HFFc6 (cell line): ENCODE measurements around the gene KANTR. TPM values are rescaled to one million over a fixed set of nuclear protein-coding genes. Genes with fewer than 3 reads are reported as not detected.

Source experiments
- DNase-seq: peaks from one replicate; pipeline ENCODE4 v3.0.0-alpha.2; 2018
- H3K27ac Mint-ChIP-seq: 2 replicates; pipeline ENCODE4 v1.8.0; 2020; ENCODE audit warnings: mild to moderate bottlenecking, mixed read lengths
- H3K27me3 Mint-ChIP-seq: 2 replicates; pipeline ENCODE4 v1.8.0; 2021; ENCODE audit warnings: mild to moderate bottlenecking, moderate library complexity, mixed read lengths; ENCODE audit not compliant: insufficient read depth
- H3K36me3 Mint-ChIP-seq: 2 replicates; pipeline ENCODE4 v1.8.0; 2021; ENCODE audit warnings: low read depth, mixed read lengths
- H3K4me1 Mint-ChIP-seq: 2 replicates; pipeline ENCODE4 v1.8.0; 2020; ENCODE audit warnings: low read depth, mixed read lengths
- H3K4me3 Mint-ChIP-seq: 2 replicates; pipeline ENCODE4 v1.8.0; 2020; ENCODE audit warnings: mild to moderate bottlenecking, moderate library complexity, mixed read lengths
- H3K9me3 Mint-ChIP-seq: 2 replicates; pipeline ENCODE4 v1.8.0; 2020; ENCODE audit warnings: mild to moderate bottlenecking, mixed read lengths
- total RNA-seq, 6 experiments: library from RNA; stranded (reverse); fragmentation: NEBNext Ultra II Directional; extraction: Animal tissue kit (Norgen Biotek cat#: 25700); gene quantifications; 2 replicates in 1 of 6; 3 replicates in 5 of 6; pipeline ENCODE4 v1.2.3, GENCODE V29; 2021
- TF ChIP-seq, protein P1 (sequence below): fragments of 200-600 bp; sonication (generic); IDR thresholded peaks from 2 replicates; pipeline ENCODE4 v1.5.0; 2021; ENCODE audit warnings: antibody characterized with exemption, mild to moderate bottlenecking

Gene KANTR
- total RNA-seq, 6 experiments from 2014 or later, result 2.6 to 4.8 (median 3.2) TPM

- no peaks in the 10 kb centered on the region for H3K9me3 Mint-ChIP-seq
- no peak for DNase-seq
- H3K4me3 Mint-ChIP-seq, result peak overlapping the region; percentile 95
- H3K4me1 Mint-ChIP-seq, result peaks cover 38% of the 10 kb centered on the region
- H3K36me3 Mint-ChIP-seq, result peaks cover 12% of the 10 kb centered on the region
- TF ChIP-seq, protein P1, sequence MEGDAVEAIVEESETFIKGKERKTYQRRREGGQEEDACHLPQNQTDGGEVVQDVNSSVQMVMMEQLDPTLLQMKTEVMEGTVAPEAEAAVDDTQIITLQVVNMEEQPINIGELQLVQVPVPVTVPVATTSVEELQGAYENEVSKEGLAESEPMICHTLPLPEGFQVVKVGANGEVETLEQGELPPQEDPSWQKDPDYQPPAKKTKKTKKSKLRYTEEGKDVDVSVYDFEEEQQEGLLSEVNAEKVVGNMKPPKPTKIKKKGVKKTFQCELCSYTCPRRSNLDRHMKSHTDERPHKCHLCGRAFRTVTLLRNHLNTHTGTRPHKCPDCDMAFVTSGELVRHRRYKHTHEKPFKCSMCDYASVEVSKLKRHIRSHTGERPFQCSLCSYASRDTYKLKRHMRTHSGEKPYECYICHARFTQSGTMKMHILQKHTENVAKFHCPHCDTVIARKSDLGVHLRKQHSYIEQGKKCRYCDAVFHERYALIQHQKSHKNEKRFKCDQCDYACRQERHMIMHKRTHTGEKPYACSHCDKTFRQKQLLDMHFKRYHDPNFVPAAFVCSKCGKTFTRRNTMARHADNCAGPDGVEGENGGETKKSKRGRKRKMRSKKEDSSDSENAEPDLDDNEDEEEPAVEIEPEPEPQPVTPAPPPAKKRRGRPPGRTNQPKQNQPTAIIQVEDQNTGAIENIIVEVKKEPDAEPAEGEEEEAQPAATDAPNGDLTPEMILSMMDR, result no peak
- H3K27ac Mint-ChIP-seq, result peak overlapping the region; percentile 60
- H3K27me3 Mint-ChIP-seq, result peaks cover 4% of the 10 kb centered on the region
These were observed 10.9 kb upstream of the KANTR start for GRCh38 chrX:53082773-53083616.

DNA sequence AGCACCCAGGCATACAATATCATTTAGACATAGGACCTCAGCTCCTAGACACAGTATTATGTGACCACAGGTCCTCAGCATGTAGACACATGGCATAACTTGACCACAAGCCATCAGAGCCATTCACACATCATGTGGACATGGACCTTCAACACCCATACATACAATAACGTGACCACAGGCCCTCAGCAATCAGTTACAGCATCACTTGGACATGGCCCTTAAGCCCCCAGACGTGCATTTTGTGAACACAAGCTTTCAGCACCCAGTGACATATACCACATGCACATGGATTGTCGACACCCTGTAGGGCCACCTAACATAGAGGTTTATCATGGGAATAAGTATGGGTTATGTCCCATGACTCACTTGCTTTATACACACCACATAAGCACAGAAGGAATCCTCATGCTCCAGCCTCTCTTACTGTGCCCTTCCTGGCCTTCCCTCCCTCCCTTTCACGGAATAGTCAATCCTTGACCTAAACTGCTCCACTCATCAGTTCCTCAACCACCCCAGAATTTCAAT lies 9.8 kb upstream of the KANTR start:
- DNase-seq, result no peak
- H3K9me3 Mint-ChIP-seq, result no peaks in the 10 kb centered on the region
- peaks cover 12% of the 10 kb centered on the region for H3K36me3 Mint-ChIP-seq
- TF ChIP-seq, protein P1, result no peak
- H3K4me3 Mint-ChIP-seq, result peak overlapping the region; percentile 95
- H3K27ac Mint-ChIP-seq, result peak overlapping the region; percentile 50
- H3K4me1 Mint-ChIP-seq, result peaks cover 49% of the 10 kb centered on the region
- peaks cover 4% of the 10 kb centered on the region for H3K27me3 Mint-ChIP-seq

DNA sequence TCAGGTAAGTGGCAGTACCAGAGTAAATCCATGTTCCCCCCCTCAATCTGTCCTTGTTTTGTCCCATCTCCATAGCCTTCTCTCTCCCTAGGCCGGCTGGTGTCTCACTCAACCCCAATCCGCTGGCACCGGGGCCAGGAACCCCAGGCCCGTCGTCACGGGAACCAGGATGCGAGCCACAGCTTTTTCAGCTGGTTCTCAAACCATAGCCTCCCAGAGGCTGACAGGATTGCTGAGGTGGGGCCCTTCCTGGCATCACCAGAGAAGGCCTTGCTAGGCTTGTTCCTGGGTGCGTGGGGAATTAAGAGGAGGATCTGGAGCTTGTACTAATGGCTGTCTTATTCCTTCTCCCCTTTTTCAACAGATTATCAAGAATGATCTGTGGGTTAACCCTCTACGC lies 9.1 kb upstream of the KANTR start:
- H3K36me3 Mint-ChIP-seq, result peaks cover 12% of the 10 kb centered on the region
- TF ChIP-seq, protein P1, result no peak
- no peak for DNase-seq
- no peaks in the 10 kb centered on the region for H3K9me3 Mint-ChIP-seq
- H3K27me3 Mint-ChIP-seq, result peaks cover 4% of the 10 kb centered on the region
- peaks cover 50% of the 10 kb centered on the region for H3K4me1 Mint-ChIP-seq
- no peak overlapping the region for H3K4me3 Mint-ChIP-seq
- no peak overlapping the region for H3K27ac Mint-ChIP-seq

GRCh38 chrX:53085661-53086229 lies 8.2 kb upstream of the KANTR start:
- peaks cover 45% of the 10 kb centered on the region for H3K4me1 Mint-ChIP-seq
- H3K27me3 Mint-ChIP-seq, result peaks cover 4% of the 10 kb centered on the region
- no peak overlapping the region for H3K27ac Mint-ChIP-seq
- DNase-seq, result no peak
- peaks cover 12% of the 10 kb centered on the region for H3K36me3 Mint-ChIP-seq
- TF ChIP-seq, protein P1, result no peak
- no peak overlapping the region for H3K4me3 Mint-ChIP-seq
- H3K9me3 Mint-ChIP-seq, result no peaks in the 10 kb centered on the region

- H3K4me1 Mint-ChIP-seq, result peaks cover 41% of the 10 kb centered on the region
- no peak for DNase-seq
- H3K27ac Mint-ChIP-seq, result no peak overlapping the region
- no peak overlapping the region for H3K4me3 Mint-ChIP-seq
- no peaks in the 10 kb centered on the region for H3K9me3 Mint-ChIP-seq
- TF ChIP-seq, protein P1, result no peak
- peaks cover 12% of the 10 kb centered on the region for H3K36me3 Mint-ChIP-seq
- peaks cover 4% of the 10 kb centered on the region for H3K27me3 Mint-ChIP-seq
These were observed 7.5 kb upstream of the KANTR start for GRCh38 chrX:53086464-53086863.
